ENCODE data around the gene NPR3. TPM values are rescaled to one million over a fixed set of nuclear protein-coding genes. Genes with fewer than 3 reads are reported as not detected.

NPR3 gene
- total RNA-seq, 4 donors from 2014 or later: 0.51 to 4.9 (median 1.3) TPM

- H3K9me3 ChIP-seq: no peaks in the 10 kb centered on the region
- no peaks in the 10 kb centered on the region for H3K36me3 ChIP-seq
- in situ Hi-C loops (cut with MboI; ENCODE audit: low sequenced_read_pairs in 4 of 4): no loop called here
- no peak for TF ChIP-seq POLR2A (IDR thresholded peaks at IDR 0.05)
- no peak for TF ChIP-seq CTCF (IDR thresholded peaks at IDR 0.05 in 4 of 5, conservative IDR thresholded peaks at IDR 0.05 in 1 of 5)
- DNase-seq (no peak), ATAC-seq (no peak)
- no peak overlapping the region for H3K4me3 ChIP-seq
- intact Hi-C loops (cut with DNase I; ENCODE audit: low total_unique reads): no loop called here
- H3K27me3 ChIP-seq: no peaks in the 10 kb centered on the region
- no peaks in the 10 kb centered on the region for H3K4me1 ChIP-seq
- H3K27ac ChIP-seq: no peak overlapping the region
Measured at GRCh38 chr5:32827981-32828380, 116.9 kb downstream of the NPR3 start.

- no peak overlapping the region for H3K27ac ChIP-seq
- in situ Hi-C loops (cut with MboI; ENCODE audit: low sequenced_read_pairs in 4 of 4): no loop called here
- no peak for ATAC-seq
- intact Hi-C loops (cut with DNase I; ENCODE audit: low total_unique reads): no loop called here
- no peaks in the 10 kb centered on the region for H3K27me3 ChIP-seq
- no peaks in the 10 kb centered on the region for H3K4me1 ChIP-seq
- DNase-seq: no peak
- no peak for TF ChIP-seq POLR2A (IDR thresholded peaks at IDR 0.05)
- no peak for TF ChIP-seq CTCF (IDR thresholded peaks at IDR 0.05 in 4 of 5, conservative IDR thresholded peaks at IDR 0.05 in 1 of 5)
- no peaks in the 10 kb centered on the region for H3K9me3 ChIP-seq
- H3K36me3 ChIP-seq: no peaks in the 10 kb centered on the region
- H3K4me3 ChIP-seq: no peak overlapping the region
Measured at GRCh38 chr5:32828492-32828891, 117.4 kb downstream of the NPR3 start.

DNA sequence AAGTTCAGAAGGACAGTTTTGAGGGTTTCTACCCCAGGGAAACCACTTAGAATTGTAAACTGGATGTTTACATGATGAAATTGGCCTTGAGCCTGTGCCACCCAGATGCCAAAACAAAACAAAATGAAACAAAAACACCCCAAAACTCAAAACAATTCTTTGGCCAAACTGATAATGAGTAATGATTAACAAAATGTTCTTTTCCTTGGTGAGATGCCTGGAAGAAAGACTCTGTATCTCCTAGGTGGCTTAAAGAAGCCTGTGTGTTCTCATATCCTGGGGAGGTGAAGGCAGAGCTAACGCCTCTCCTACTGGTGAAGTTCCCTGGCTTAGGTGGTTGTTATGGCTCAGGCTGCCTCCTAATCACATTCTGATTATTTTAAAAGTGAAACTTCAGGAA is 120.5 kb downstream of the NPR3 start:
- TF ChIP-seq POLR2A (IDR thresholded peaks at IDR 0.05) (no peak), CTCF (IDR thresholded peaks at IDR 0.05 in 4 of 5, conservative IDR thresholded peaks at IDR 0.05 in 1 of 5) (no peak)
- in situ Hi-C loops (cut with MboI; ENCODE audit: low sequenced_read_pairs in 4 of 4) (no loop called here), intact Hi-C loops (cut with DNase I; ENCODE audit: low total_unique reads) (no loop called here)
- Histone ChIP-seq H3K27me3 (no peaks in the 10 kb centered on the region), H3K36me3 (no peaks in the 10 kb centered on the region), H3K27ac (no peak overlapping the region), H3K4me1 (no peaks in the 10 kb centered on the region), H3K4me3 (no peak overlapping the region), H3K9me3 (no peaks in the 10 kb centered on the region)
- ATAC-seq (no peak), DNase-seq (no peak)

DNA sequence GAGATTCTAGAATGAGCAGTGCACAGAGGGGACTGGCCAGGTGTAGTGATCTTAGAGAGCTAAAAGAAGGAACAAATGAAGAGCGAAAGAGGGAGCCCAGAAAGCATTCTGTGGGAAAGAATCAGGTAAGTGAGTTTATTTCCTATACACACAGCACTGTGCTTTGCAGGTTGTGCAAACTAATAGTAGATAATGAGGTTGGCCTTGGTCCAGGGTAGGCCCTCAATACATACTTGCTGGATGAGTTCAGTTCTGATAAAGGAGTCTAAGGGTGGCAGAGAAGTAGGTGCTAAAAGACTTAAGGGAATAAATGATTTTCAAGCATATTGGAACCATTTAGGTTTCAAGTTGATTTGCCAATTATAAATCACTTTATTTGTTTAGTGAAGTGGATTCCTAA is 122.0 kb downstream of the NPR3 start:
- TF ChIP-seq CTCF (IDR thresholded peaks at IDR 0.05 in 4 of 5, conservative IDR thresholded peaks at IDR 0.05 in 1 of 5): no peak
- TF ChIP-seq POLR2A (IDR thresholded peaks at IDR 0.05): no peak
- H3K36me3 ChIP-seq: no peaks in the 10 kb centered on the region
- H3K27ac ChIP-seq: no peak overlapping the region
- no peaks in the 10 kb centered on the region for H3K27me3 ChIP-seq
- in situ Hi-C loops (cut with MboI; ENCODE audit: low sequenced_read_pairs in 4 of 4): no loop called here
- DNase-seq (no peak), ATAC-seq (no peak)
- H3K9me3 ChIP-seq: no peaks in the 10 kb centered on the region
- intact Hi-C loops (cut with DNase I; ENCODE audit: low total_unique reads): no loop called here
- no peaks in the 10 kb centered on the region for H3K4me1 ChIP-seq
- no peak overlapping the region for H3K4me3 ChIP-seq

DNA sequence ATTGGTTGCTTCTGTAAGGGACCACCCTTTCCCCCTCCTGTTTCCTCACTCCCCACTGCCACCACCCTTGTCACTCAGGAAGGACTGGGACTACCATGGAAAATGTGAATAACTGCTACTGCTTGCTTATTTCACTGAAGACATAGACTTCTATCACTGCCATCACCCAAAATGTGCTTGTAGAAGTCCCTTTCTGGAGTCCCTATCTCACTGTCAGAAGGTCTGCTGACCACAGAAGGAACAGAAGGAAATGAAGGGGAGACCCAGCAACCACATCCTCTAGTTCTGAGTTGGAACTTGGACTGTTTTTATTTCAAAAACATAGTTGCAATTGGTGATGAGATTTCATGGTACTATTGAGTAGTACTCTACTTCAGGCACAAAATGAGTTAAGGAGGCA is 122.5 kb downstream of the NPR3 start:
- Histone ChIP-seq H3K4me1 (no peaks in the 10 kb centered on the region), H3K4me3 (no peak overlapping the region), H3K9me3 (no peaks in the 10 kb centered on the region), H3K36me3 (no peaks in the 10 kb centered on the region), H3K27ac (no peak overlapping the region), H3K27me3 (no peaks in the 10 kb centered on the region)
- DNase-seq (no peak), ATAC-seq (no peak)
- intact Hi-C loops (cut with DNase I; ENCODE audit: low total_unique reads) (no loop called here), in situ Hi-C loops (cut with MboI; ENCODE audit: low sequenced_read_pairs in 4 of 4) (no loop called here)
- no peak for TF ChIP-seq CTCF (IDR thresholded peaks at IDR 0.05 in 4 of 5, conservative IDR thresholded peaks at IDR 0.05 in 1 of 5)
- no peak for TF ChIP-seq POLR2A (IDR thresholded peaks at IDR 0.05)
